ENCODE results near the gene WNT10A.

DNA sequence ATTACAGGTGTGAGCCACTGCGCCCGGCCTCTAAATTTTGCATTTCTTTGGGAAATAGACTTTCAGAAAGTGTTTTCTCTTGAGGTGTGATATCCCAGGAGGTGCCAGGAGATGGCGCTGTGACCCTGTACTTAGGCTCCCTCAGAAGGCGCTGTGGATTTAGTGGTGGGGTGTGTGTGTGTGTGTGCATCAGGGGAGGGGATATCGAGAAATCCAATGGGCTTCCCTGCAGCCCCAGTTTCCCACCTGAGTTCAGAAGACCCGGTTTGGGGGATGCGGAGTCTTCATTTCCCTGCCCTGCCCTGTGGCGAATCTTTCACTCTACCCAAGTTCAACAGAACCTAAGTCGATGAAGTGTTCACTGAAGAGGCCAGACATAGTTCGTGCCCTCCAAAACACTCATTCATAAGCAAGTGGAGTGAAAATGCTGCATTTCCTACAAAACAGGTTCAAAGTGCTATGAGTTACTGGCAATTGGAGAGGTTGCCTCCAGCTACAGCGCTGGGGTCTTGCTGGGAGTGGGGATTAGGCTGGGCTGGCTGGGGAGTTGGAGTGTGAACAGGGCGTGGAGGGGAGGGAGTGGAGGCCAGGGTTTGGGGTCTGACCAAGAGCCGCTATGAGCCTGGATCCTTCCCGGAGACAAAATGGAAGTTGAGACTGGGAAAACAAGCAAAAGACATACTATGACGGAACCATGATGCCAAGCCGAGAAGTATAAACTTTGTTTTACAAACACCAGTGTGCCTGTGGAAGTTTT is 27.6 kb upstream of the WNT10A start:
- TF ChIP-seq POLR2AphosphoS5 (IDR thresholded peaks at IDR 0.05; ENCODE audit: low read depth, low read length) (no peak), POLR2A (IDR thresholded peaks at IDR 0.05; ENCODE audit: low read depth, low read length) (no peak)

All from GM12892 (cell line).